GM12875 (cell line): ENCODE results near the gene CCDC51.
"Not testable (repeated sequence)": the region's sequence is repeated elsewhere in the genome, so short reads cannot be mapped to it uniquely, and the experiment has no call there.

ENCODE experiments used
- H3K4me3 ChIP-seq: one replicate; pipeline ENCODE4 v1.5.1; 2011; ENCODE audit warnings: low read depth, low read length, control low read depth
- TF ChIP-seq, protein P1 (sequence below): IDR thresholded peaks from 2 replicates; pipeline ENCODE4 v1.5.1; 2011; ENCODE audit warnings: low read depth, mild to moderate bottlenecking, control low read depth, inconsistent platforms, low read length, moderate library complexity, borderline replicate concordance; ENCODE audit not compliant: insufficient read depth

Gene CCDC51

GRCh38 chr3:48475188-48475587 lies 35.3 kb upstream of the CCDC51 start:
- no peak overlapping the region for H3K4me3 ChIP-seq
- TF ChIP-seq, protein P1, sequence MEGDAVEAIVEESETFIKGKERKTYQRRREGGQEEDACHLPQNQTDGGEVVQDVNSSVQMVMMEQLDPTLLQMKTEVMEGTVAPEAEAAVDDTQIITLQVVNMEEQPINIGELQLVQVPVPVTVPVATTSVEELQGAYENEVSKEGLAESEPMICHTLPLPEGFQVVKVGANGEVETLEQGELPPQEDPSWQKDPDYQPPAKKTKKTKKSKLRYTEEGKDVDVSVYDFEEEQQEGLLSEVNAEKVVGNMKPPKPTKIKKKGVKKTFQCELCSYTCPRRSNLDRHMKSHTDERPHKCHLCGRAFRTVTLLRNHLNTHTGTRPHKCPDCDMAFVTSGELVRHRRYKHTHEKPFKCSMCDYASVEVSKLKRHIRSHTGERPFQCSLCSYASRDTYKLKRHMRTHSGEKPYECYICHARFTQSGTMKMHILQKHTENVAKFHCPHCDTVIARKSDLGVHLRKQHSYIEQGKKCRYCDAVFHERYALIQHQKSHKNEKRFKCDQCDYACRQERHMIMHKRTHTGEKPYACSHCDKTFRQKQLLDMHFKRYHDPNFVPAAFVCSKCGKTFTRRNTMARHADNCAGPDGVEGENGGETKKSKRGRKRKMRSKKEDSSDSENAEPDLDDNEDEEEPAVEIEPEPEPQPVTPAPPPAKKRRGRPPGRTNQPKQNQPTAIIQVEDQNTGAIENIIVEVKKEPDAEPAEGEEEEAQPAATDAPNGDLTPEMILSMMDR = no peak

DNA sequence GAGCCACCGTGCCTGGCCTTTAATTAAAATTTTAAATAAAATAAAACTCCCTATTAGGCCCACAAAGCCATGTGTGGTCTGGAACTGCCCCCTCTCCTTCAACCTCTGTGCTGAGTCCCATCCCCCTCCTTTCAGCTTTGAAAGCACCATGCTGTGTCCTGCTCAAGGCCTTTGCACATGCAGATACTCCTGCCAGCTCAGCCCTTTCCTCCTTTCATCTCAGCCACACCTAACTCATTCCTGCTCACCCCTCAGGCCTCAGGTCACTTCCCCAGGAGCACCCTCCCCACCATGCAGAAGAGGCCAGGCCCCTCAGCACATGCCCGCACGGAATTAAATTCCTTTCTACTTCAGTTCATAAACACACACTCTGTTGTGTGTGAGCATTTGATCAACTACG lies 34.7 kb upstream of the CCDC51 start:
- TF ChIP-seq, protein P1 = no peak
- H3K4me3 ChIP-seq = no peak overlapping the region

DNA sequence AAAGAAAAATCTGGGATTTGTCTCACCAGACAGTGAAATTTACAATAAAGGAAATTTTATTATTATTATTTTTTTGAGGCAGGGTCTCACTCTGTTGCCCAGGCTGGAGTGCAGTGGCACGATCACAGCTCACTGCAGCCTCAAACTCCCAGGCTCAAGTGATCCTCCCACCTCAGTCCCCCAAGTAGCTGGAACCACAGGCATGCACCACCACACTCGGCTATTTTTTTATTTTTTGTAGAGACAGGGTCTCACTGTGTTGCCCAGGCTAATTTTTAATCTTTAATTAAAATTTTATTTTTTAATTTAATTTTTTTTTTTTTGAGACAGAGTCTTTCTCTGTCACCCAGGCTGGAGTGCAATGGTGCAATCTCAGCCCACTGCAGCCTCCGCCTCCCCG lies 34.1 kb upstream of the CCDC51 start:
- not testable (repeated sequence) for H3K4me3 ChIP-seq

DNA sequence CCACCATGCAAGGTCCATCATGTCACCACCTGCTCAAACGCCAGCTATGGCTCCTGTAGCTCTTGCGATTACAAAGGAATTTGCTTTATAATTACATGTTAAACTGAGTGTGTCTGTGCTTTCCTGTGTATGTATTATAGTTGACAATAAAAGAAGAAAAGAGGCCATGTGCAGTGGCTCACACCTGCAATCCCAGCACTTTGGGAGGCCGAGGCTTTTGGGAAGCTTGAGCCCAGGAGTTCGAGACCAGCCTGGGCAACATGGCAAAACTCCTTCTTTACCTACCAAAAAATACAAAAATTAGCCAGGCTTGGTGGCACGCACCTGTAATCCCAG lies 33.7 kb upstream of the CCDC51 start:
- TF ChIP-seq, protein P1 = no peak
- no peak overlapping the region for H3K4me3 ChIP-seq

GRCh38 chr3:48472923-48473616 lies 33.2 kb upstream of the CCDC51 start:
- TF ChIP-seq, protein P1 = peak; percentile 63
- peak overlapping the region; percentile 52 for H3K4me3 ChIP-seq

- TF ChIP-seq, protein P1 = no peak
- peak overlapping the region; percentile 52 for H3K4me3 ChIP-seq
These were observed 32.7 kb upstream of the CCDC51 start for GRCh38 chr3:48472673-48472922.

DNA sequence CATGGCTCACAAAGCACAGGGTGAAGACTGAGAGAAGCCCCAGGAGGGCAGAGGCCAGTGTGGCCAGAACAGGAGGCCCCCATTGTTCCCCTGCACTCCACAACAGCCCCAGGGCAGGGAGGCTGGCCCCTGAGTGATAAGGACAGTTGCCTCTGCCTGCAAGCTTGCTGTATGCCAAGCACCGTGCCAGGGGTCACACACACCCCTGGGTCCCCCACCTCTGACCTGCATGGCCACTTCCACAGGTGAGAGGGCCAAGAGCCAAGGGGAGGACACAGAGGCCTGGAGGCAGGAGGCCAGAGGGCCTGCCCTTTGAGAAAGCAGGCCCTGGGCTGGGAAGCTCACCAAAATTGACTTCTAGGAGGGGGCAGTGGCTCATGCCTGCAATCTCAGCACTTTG lies 30.4 kb upstream of the CCDC51 start:
- H3K4me3 ChIP-seq = no peak overlapping the region
- TF ChIP-seq, protein P1 = no peak

- TF ChIP-seq, protein P1 = no peak
- H3K4me3 ChIP-seq = no peak overlapping the region
These were observed 29.4 kb upstream of the CCDC51 start for GRCh38 chr3:48469046-48469915.
